HG03135 (cell line): ENCODE results near the gene ZNF554.

Experiments
- ATAC-seq: cut with Tn5 transposase; IDR thresholded peaks from one replicate; pipeline ENCODE4 v1.9.1; 2021; ENCODE audit warnings: mild to moderate bottlenecking, moderate library complexity; ENCODE audit not compliant: unreplicated experiment

ZNF554 gene

DNA sequence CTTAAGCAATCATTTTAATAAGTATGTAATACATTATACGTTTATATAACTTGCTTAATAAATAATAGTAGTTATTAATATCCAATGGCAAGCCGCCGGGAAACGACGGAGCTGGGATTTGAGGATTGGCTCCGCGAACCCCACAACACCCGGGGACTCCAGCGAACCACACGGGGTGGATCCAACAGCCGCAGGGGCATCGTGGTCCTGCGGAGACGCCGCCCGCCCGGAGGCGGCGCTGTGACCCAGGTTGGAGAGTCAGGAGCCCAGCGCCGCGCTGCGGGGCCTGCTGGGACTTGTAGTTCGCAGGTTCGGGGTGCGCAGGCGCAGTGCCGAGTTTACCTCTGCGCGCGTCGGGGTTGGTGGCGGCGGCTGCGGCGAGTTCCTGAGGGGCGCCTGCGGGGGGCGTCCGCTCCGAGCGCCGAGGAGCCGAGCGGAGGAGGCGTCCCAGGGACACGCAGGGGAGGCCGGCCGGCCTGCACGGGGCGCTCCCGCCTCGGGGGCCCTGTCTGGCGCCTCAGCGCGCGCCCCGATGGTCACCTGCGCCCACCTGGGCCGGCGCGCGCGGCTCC, at the start of gene ZNF554:
TSS of gene ZNF554 (plus strand) at position 329 of the 572 bp plus-strand sequence. CDS start at position 533, 204 bp downstream.
- peak; percentile 91 for ATAC-seq

DNA sequence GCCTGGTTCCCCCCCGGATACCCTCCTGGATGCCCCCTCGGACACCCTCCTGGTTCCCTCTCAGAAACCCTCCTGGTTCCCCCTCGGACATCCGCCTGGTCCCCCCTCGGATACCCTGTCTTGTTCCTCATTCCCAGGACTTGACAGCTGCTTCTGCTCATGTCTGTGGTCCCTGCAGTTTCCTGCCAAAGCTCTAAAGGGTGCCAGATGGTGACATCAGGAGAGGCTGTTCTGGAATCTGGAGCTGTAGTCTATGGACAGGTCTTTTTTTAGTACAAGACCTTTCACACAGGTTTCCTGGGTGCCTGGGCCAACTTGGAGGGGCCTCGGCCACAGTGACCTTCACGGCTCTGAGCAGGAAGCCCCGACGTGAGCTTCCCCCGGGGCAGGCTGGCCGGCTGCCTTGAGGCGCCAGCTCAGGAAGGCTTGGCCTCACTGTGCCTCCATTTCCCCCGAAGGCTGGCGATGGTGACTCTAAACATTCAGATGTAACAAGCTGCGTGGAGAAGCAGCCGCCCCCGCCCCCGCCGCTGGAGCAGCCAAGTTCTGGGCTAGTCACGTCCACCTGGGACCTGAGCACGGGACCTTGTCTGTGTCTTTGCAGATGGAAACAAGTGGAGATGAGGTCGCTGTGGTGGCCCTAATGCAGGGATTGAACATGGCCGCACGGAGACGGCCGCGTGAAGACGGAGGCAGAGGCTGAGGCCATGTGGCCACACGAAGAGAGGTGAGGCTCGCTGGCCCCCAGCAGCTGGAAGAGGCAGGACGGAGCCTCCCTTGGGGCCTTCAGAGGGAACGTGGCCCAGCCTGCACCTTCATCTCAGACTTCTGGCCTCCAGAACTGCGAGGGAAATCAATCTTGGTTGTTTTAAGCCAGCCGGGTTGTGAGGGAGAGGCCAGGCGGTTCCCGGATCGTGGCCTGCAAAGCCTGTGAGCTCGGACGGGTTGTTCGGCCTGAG, 49.3 kb upstream of the ZNF554 start:
- no peak for ATAC-seq

DNA sequence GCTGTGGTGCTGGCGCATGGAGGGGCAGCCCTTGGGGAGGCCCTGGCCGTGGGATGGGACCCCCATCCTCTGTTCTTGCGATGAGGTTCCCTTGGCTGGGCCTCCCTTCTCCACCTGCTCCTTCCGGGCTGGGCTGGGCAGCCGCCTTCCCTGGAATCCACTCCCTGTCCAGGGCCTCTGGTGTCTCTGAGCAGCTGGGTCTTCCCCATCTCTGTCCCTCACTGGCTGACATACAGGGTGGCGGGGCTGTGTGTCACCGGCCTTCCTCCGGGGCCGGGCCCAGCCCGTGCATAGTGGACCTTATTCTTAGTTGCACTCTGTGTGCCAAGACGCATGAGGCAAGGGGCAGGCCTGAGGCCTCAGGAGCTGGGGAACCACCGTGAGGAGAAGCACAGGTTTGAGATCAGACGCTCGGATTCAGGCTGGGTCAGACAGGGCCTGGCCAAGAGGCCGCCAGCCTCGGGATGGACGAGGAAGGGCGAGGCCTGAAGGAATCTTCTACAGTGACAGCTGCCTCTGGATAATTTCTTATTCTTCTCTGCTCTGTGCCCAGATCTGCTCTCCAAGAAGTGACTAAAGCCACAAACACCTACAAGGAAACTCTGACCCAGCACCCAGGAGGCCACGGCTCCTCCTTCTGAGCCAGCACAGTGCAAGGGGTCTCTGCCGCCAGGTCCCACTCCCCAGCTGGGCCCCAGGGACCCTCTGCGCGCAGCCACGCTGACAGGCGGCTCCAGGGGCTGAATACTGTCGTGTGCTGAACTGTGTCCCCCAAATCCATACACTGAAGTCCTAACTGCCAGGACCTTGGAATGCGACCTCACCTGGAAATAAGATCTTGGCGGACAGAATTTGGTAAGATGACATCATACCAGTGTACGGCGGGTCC, 47.6 kb upstream of the ZNF554 start:
- no peak for ATAC-seq

DNA sequence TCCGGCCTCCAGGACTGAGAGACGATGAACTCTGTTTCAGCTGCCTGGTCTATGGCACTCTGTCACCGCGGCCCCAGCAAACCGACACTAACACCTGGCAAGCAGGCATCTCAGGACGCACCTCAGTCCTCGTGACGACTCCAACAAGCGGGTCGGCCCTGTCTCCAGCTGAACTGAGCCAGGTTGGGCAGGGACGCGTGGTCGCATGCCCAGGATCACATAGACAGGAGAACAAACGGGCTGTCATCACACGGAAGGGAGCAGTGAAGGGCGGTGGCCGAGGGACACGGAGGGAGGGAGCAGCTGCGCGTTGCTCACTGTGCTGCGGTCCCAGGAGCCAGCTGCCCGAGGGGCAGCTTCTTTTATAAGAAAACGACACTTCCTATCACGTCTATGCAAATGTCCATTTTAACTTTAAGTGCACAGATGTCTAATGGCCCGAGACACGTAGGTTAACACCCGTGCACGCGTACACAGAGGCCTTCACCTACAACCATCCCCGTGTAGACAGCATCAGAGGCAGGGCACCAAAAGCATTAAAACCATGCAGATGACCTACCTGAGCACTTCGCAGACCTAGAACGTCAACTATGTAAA, 45.5 kb upstream of the ZNF554 start:
- ATAC-seq, result no peak

DNA sequence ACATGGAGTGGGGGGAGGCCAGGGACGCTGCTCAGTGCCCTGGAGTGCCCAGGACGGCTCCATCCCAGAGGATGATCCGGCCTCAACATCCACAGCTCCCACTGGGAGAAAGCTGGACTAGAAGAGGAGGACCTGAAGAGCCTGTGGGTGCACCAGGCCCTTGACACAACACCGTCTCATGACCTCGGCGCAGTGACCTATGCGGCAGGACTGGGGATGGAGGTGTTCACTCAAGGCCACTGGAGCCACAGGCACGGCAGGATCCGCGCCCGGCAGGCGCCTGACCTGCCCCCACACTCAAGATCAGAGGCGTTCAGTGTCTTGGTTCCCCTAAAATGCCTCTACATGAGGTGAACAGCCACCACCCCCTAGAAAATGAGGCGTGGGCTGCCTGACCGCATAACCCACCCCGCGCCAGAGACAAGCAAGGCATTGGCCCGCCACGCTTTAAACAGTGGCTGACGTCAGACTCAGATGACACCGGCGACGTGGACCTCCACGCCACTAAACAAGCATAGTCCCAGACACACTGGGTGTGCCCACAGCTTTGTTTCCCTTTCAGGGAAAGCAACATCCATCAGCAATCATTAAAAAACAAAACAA, 44.6 kb upstream of the ZNF554 start:
- no peak for ATAC-seq

DNA sequence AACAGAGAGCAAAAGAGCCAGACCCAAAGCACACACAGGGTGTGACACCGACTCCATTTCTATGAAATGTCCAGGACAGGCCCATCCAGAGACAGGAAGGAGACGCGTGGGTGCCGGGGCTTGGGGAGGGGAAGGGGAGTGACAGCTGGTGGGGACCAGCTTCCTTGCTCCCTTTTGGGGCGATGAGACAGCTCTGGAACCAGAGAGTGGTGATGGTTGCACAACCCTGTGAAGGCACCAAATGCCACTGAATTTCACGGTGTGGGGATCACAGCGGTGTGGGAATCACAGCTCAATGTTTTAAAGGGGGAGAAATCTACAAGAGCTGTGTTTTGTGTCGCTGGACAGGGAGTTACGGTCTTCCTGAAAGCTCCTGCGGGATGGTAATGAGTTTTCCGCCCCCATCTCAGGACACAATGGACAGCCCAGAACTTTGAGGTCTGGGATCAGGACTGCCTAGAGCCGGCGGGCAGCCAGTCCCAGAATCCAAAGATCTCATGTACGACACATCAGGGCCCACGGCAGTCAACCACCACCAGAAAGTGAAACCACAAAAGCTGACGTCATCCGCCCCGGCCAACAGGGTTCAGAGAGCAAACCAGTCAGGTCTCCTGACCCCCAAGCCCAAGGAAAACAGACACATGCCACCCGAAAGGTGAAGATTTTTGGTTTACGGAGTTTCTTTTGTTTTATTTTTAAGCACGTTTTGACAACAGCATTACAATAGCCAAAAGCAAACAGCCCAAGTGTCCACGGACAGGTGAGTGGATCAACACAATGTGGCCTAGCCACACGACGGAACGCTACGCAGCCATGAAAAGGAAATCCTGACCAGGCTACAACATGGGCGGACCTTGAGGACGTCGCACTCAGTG, 43.9 kb upstream of the ZNF554 start:
- no peak for ATAC-seq

DNA sequence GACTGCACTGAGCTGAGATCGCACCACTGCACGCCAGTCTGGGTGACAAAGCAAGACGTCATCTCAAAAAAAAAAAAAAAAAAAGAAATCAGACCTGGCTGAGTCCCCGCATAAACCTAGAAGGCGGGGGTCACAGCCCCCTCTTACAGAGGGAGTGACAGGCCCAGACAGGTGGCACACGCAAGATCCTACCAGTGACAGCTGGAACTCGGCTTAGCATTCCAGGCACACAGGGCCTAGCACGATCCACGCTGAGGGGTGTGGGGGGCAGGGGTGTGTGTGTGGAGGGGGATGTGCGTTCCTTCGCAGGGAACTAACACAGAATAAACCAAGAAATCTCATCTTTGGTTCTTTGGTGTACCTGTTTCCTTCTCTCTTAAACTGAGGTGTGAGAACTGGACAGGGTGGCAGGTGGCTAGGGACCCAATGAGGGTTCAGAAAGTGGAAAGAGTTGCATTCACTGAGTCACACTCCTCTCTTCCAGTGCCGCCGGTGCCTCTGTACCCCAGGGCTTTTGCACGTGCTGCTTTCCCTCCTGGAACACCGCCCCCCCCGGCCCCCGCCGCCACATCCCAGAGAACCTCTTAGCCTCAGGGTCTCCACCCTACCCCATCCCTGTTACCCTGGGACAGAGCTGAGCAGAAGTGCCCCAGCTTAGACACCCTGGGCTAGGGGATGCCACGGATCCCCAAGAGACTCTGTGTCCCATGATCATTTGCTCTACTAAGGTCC, 41.5 kb upstream of the ZNF554 start:
- no peak for ATAC-seq

DNA sequence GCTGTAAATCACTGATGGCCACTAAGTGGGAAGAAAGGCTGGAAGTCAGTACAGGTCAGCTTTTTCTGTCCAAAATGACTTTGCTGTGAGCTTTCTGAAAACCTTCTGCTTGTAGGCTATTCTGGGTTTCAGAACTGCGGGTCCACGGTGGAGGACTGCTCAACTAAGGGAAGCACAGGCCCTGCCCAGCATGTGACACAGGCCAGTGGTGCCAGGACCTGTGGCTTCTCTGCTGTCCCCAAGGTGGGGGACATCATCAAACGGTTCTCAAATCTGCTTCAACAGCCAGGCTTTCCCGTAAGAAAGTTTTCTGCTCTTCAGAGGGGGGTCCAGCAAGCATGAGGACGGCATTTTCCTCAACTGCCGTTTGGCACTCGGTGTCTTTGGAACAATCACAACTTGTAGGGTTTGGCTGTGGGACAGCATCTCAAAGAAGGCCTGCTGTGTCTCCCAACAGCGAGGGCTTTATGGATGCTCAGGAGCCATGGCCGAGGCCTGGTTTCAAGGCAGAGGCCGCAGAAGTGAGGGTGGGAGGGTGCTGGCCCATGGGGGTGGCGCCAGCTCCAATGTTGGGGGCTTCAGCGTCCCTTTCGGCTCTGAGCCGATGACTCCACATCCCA, 40.4 kb upstream of the ZNF554 start:
- no peak for ATAC-seq

DNA sequence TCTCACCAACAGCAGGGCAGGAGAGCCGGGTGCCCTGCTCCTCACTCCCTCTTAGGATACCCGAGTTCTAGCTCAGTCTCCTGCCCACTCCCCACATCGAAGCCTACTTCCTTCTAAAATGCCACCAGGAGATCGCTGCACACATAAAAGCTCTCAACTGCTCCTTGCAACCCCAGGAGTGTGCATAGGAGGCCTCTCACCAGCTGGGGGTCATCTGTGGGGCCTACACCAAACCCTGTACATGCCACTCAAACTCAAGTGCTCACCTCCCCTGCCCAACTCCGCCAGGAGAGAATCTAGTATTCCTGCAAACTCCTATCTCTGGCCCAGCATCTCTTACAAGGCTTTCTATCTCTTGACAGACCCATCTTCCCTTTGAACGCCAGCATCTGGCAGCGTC, 39.4 kb upstream of the ZNF554 start:
- ATAC-seq, result no peak

DNA sequence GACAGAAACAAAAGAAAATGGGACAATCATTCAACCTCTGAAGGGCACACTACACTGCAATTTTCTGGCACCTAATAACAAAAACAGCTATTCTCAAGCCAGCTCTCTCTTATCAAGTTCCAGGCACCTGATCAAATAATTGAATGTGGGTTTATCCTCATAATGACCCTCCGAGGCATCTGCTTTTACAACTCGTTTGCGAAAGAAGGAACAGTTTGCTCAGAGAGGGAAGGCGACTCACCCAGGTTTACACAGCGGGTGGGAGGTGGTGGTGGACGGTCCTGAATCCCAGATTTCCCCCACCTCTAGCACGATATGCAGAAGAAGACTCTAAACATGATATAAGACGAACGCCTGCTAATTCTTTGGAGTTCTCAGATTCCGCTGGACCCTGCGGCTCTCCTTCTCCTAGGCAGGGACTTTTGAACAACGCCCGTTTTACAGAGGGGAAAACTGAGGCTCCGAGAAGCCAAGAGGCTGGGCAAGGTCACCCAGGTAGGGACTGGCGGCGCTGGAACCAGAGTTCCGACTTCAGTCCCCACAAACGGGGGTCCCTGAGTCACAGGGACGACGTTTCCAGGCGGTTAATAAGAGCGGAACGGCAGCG, 37.2 kb upstream of the ZNF554 start:
- ATAC-seq, result no peak

DNA sequence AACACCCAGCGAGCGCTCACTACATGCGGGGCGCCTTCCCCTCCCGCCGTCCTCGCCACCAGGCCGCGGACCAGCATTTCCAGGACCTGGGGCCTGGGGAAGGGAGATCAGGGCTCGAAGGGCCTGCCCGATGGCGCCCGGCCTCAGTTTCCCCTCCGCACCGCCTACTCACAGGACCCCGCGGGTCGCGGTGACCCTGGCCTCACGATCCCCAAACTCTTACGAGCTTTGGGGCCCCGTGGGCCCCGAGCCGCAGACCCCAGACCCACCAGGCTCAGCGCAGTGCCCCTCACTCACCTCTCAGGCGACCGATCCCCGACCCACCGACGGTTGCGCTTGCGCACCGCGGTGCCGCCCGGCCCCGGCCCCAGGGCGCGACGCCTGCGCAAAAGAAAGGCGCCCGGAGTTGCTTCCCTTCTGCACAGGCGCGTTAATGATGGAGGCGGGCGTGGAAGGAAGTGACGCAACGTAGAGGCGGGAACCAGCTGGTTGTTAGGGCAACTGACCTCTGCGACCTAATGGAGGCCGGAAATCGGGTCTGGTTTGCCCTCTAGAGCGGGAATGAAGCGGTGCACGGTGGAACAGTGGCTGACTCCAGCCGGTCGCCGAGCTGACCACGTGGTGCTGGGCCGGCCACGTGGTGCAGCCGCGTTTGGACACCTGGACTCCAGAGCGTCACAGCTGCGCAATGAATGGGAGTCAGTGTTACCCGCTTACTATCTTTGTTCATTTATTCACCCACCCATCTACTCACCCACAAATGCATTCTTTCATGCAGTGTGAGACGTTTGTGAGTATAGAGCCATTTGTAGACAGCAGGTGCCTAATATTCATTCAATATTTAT, 36.5 kb upstream of the ZNF554 start, which contains the start of gene SGTA:
TSS of gene SGTA (minus strand) at position 338 of the 845 bp plus-strand sequence. CDS start 14,205 bp downstream, outside the sequence.
- peak; percentile 78 for ATAC-seq

DNA sequence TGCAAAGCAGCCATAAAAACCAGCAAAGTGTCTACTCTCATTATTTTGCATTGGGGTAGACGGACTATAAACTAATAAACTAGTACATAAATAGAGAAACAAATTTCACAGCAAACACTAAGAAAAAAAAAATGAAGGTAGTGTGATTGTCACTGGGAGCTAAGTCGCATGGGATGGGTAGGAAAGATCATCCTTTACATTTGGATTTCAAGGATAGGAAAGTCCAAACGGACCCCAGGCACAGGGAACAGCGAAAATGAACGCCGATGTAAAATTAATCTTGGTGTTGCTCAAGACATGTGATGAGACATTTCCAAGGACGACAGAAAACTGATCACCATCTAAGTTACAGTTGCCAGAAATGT, 35.9 kb upstream of the ZNF554 start:
- ATAC-seq, result no peak

DNA sequence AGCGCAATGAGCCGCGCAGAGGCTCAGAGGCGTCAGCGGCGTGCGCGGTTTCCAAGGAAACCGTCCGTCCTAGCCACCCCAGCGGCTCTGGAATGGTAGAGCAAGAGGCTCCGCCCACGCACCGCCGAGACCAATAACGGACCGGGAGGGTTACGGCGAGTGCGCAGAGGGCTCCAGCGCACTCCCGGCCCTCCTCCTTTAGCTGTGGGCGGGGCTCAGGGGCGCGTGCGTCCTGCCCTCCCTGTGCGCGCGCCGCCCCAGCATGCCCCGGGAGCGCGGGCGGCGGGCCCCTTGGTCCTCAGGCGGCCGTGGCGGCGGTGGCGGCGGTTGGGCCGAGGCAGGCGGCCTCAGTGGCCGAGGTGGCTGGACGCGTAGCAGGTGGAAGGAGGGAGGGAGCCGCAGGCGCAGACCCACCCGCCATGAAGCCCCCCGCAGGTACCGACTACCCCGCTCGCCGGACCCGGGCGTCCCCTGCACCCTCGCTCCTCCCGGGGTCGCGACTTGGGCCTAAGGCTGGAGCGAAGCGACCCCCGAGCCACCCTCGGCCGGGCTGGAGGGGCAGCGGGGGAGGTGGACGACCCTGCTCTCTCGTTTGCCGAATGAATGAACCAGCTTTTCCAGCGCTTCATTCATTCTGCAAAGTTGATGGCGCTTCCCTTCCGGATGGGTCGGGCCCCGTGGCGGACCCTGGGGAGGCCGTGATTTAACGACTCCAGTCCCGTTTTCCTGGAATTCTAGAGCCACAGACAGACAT, 34.2 kb upstream of the ZNF554 start, which contains the start of gene THOP1:
TSS of gene THOP1 (plus strand) at position 260 of the 754 bp plus-strand sequence. CDS start at position 420, 160 bp downstream.
- peak; percentile 54 for ATAC-seq

DNA sequence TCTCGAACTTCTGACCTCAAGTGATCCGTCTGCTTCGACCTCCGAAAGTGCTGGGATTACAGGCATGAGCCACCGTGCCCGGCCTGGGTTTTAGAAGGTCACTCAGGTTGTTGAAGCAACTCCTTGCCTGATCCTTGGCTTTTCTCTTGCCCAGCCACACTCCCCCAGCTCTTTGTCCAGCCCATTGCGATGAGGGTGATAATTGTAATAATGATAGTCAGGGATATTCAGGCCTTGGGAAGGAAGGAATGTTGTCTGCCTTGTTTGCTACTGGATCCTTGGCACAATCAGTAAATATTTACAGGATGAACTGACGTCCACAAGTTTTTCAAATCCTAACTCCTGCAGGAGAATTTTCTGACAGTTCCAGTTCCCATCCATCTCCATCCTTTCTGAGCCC, 32.6 kb upstream of the ZNF554 start:
- no peak for ATAC-seq

DNA sequence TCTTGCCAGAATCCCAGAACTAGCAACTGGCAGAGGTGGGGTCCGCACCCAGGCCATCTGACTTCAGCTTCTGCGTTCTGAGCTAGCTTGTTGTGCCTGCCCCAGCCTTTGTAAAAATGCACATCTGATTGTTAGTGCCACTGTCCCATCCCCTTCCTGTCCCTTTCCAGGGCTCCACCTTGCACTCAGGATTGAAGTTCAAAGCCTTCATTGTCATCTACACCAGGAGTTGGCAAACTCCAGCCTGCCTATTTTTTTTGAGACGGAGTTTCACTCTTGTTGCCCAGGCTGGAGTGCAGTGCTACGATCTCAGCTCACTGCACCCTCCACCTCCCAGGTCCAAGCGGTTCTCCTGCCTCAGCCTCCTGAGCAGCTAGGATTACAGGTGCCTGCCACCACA, 31.4 kb upstream of the ZNF554 start:
- no peak for ATAC-seq

DNA sequence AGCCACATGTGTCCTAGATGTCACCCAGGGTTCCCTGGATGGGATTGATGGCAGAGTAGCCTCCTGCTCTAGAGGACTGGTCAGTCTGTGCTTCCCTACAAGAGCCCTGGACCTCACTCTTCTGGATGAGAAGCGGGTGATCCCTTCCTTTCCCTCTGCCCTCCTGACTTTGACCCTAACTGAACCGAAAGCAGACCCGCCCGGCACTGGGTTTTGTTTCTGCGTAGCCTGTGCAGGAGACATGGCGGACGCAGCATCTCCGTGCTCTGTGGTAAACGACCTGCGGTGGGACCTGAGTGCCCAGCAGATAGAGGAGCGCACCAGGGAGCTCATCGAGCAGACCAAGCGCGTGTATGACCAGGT, 29.5 kb upstream of the ZNF554 start:
- ATAC-seq, result no peak
